ENCODE results near the gene OR52W1. TPM values are rescaled to one million over a fixed set of nuclear protein-coding genes. Genes with fewer than 3 reads are reported as not detected.

OR52W1 gene
- total RNA-seq (2013; cell fraction: nucleolus; rRNA removed) = not detected in 2 replicates
- total RNA-seq (2014; rRNA removed) = not detected in 2 replicates
- total RNA-seq (2014; rRNA removed; fragmentation: Illumina TruSeq; extraction: Trizol) = not detected in 2 replicates
- total RNA-seq (2021) = not detected in 2 replicates
- polyA plus RNA-seq (2011; ENCODE audit: low read depth) = not detected
- polyA plus RNA-seq (2011; rRNA removed) = not detected in 2 replicates
- not detected in 2 replicates for polyA plus RNA-seq (2011; cell fraction: cytosol; rRNA removed)
- not detected in 2 replicates for polyA plus RNA-seq (2011; cell fraction: nucleus; rRNA removed)
- not detected in 2 replicates for polyA plus RNA-seq (2012)
- not detected in 2 replicates for polyA plus RNA-seq (2014; fragmentation: Illumina TruSeq; extraction: Trizol)
- polyA plus RNA-seq (2014; fragmentation: Nextera tagmentation; extraction: Ambion mirVana) = not detected
- polyA plus RNA-seq (2014; rRNA removed) = not detected in 2 replicates
- polyA plus RNA-seq (2016; fragmentation: Nextera tagmentation; extraction: Ambion mirVana) = not detected
- not detected in 2 replicates for polyA minus RNA-seq (2011; rRNA and poly(A)+ RNA removed)
- polyA minus RNA-seq (2011; cell fraction: cytosol; rRNA and poly(A)+ RNA removed) = not detected in 2 replicates
- polyA minus RNA-seq (2011; cell fraction: nucleus; rRNA and poly(A)+ RNA removed) = not detected in 2 replicates
- Bru-seq, nascent RNA = not detected
- BruChase-seq, experiment 1, labeled RNA remaining after a 6-hour chase = not detected
- BruChase-seq, experiment 2, labeled RNA remaining after a 2-hour chase = not detected
- long read RNA-seq, experiment 1 = 0 reads
- long read RNA-seq, experiment 2 = 0 reads

DNA sequence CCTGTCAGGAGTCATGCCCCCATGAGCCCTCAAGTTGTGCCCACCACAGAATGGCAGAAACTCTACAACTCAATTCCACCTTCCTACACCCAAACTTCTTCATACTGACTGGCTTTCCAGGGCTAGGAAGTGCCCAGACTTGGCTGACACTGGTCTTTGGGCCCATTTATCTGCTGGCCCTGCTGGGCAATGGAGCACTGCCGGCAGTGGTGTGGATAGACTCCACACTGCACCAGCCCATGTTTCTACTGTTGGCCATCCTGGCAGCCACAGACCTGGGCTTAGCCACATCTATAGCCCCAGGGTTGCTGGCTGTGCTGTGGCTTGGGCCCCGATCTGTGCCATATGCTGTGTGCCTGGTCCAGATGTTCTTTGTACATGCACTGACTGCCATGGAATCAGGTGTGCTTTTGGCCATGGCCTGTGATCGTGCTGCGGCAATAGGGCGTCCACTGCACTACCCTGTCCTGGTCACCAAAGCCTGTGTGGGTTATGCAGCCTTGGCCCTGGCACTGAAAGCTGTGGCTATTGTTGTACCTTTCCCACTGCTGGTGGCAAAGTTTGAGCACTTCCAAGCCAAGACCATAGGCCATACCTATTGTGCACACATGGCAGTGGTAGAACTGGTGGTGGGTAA, at the start of gene OR52W1:
OR52W1 (plus strand) TSS at position 51 of the 637 bp plus-strand sequence; CDS start at position 51, 0 bp downstream.
- H3K9me3 ChIP-seq (replicated peaks; ENCODE audit: control insufficient read depth, insufficient read depth, low read length) = no peaks in the 10 kb centered on the region
- no peak within 1 kb of the TSS for H2AFZ ChIP-seq (ENCODE audit: control insufficient read depth, low read depth, low read length)
- SMC1A ChIA-PET (ENCODE audit: uncharacterized antibody, unreplicated experiment) = interaction anchor here (0.6 to 1.2 kb wide), 2 partner anchors 8 to 1062 kb away, joined by 3 to 4 read pairs; no protein-coding TSS in a partner anchor
- in situ Hi-C loops (cut with MboI) = no loop called here
- no peak within 1 kb of the TSS for H3K4me3 ChIP-seq
- 92% methylated on average over 5 of the region's 5 CpGs for whole genome bisulfite sequencing (ENCODE audit: insufficient coverage, insufficient replicate concordance, low lambda C conversion rate, missing lambda C conversion rate)
- intact Hi-C loops (cut with micrococcal nuclease; ENCODE audit: unreplicated experiment) = no loop called here
- FAIRE-seq = no peak
- H3K79me2 ChIP-seq (ENCODE audit: control insufficient read depth, insufficient read depth, low read length) = no peaks in the 10 kb centered on the region
- H3K9ac ChIP-seq (ENCODE audit: control insufficient read depth, insufficient read depth, low read length) = no peak within 1 kb of the TSS
- no peaks in the 10 kb centered on the region for H3K36me3 ChIP-seq (ENCODE audit: control insufficient read depth in 2 of 2, insufficient read depth in 2 of 2, low read length in 1 of 2)
- BruUV-seq (replicated peaks) = no TSS peak
- H3K27me3 ChIP-seq (replicated peaks in 1 of 2; ENCODE audit: control insufficient read depth in 2 of 2, insufficient read depth in 2 of 2, low read length in 1 of 2) = no peaks in the 10 kb centered on the region
- no peak for ATAC-seq
- RAD21 ChIA-PET (ENCODE audit: unreplicated experiment) = no interaction called here
- DNase-seq (ENCODE audit: low read depth, low spot score) = no peak
- H3K4me1 ChIP-seq (ENCODE audit: control insufficient read depth, insufficient read depth, low read length) = peaks cover 9% of the 10 kb centered on the region
- no peak within 1 kb of the TSS for H3K27ac ChIP-seq (ENCODE audit: control insufficient read depth, insufficient read depth)
- H3K4me2 ChIP-seq (ENCODE audit: control insufficient read depth, insufficient read depth) = no peak within 1 kb of the TSS
- TF ChIP-seq CTCF (IDR thresholded peaks at IDR 0.05 in 2 of 3, conservative IDR thresholded peaks at IDR 0.05 in 1 of 3; ENCODE audit: control insufficient read depth in 2 of 3, extremely low read depth in 1 of 3, insufficient read depth in 1 of 3, low read depth in 3 of 3, low read length in 3 of 3) (no peak), ZNF207 (IDR thresholded peaks at IDR 0.05; ENCODE audit: borderline replicate concordance) (no peak), E4F1 (IDR thresholded peaks at IDR 0.05; ENCODE audit: borderline replicate concordance, partially characterized antibody) (no peak), PML (IDR thresholded peaks at IDR 0.05; ENCODE audit: low read length) (no peak), PAX5 (IDR thresholded peaks at IDR 0.05; ENCODE audit: borderline replicate concordance, low read depth, low read length) (no peak), NRF1 (conservative IDR thresholded peaks at IDR 0.05; ENCODE audit: low read depth, low read length) (no peak), MYC (IDR thresholded peaks at IDR 0.05; ENCODE audit: insufficient read depth, insufficient read length, insufficient replicate concordance, low read length, severe bottlenecking) (no peak), CBX5 (IDR thresholded peaks at IDR 0.05; ENCODE audit: low read depth) (no peak), TCF3 (IDR thresholded peaks at IDR 0.05; ENCODE audit: borderline replicate concordance, insufficient read depth, low read depth, low read length) (no peak), MYB (IDR thresholded peaks at IDR 0.05; ENCODE audit: borderline replicate concordance, low read depth, low read length) (no peak), CREB1 (IDR thresholded peaks at IDR 0.05; ENCODE audit: low read depth) (no peak)
- CTCF ChIA-PET = interaction anchor here (0.6 kb wide), 1 partner anchor 108 kb away, joined by 3 read pairs; no protein-coding TSS in a partner anchor
- no peaks in the 10 kb centered on the region for H4K20me1 ChIP-seq (ENCODE audit: control insufficient read depth, insufficient read depth)
- POLR2A ChIA-PET = interaction anchor here (0.6 kb wide), 1 partner anchor 1306 kb away, joined by 4 read pairs; no protein-coding TSS in a partner anchor

All from GM12878 (cell line).